HEK293 (cell line): Measurements from ENCODE around the gene SIPA1.
A peak's percentile ranks its signal among the peaks of the same experiment; 100 is the strongest.

ENCODE experiments used
- HOXC10 ChIP-seq: sonication (generic); formaldehyde crosslinking; IDR thresholded peaks from 2 replicates; pipeline ENCODE4 v1.8.1; 2023; ENCODE audit warnings: mild to moderate bottlenecking, missing genetic modification reagents
- KLF9 ChIP-seq: fragments of 450-650 bp; formaldehyde crosslinking; IDR thresholded peaks from 2 replicates; pipeline ENCODE4 v1.5.1; 2016; ENCODE audit warnings: missing biosample characterization, missing genetic modification characterization, low read depth
- OVOL3 ChIP-seq: fragments of 450-650 bp; formaldehyde crosslinking; IDR thresholded peaks from 2 replicates; pipeline ENCODE4 v1.5.1; 2016; ENCODE audit warnings: missing biosample characterization, missing genetic modification characterization
- PRDM4 ChIP-seq: fragments of 450-650 bp; formaldehyde crosslinking; IDR thresholded peaks from 2 replicates; pipeline ENCODE4 v1.5.1; 2017; ENCODE audit warnings: missing biosample characterization, missing genetic modification characterization
- ZBTB1 ChIP-seq: fragments of 450-650 bp; formaldehyde crosslinking; IDR thresholded peaks from 2 replicates; pipeline ENCODE4 v1.5.1; 2016; ENCODE audit warnings: missing biosample characterization, missing genetic modification characterization
- ZBTB11 ChIP-seq: fragments of 450-650 bp; formaldehyde crosslinking; conservative IDR thresholded peaks from 2 replicates; pipeline ENCODE4 v1.5.1; 2016; ENCODE audit warnings: low read depth, missing biosample characterization, missing genetic modification characterization
- ZBTB17 ChIP-seq: fragments of 450-650 bp; formaldehyde crosslinking; IDR thresholded peaks from 2 replicates; pipeline ENCODE4 v1.5.1; 2016; ENCODE audit warnings: missing biosample characterization, missing genetic modification characterization
- ZBTB26 ChIP-seq: fragments of 450-650 bp; formaldehyde crosslinking; optimal IDR thresholded peaks from 2 replicates; pipeline ENCODE3; 2016; ENCODE audit warnings: missing biosample characterization, mild to moderate bottlenecking, missing genetic modification characterization
- ZBTB44 ChIP-seq: fragments of 450-650 bp; IDR thresholded peaks from 2 replicates; pipeline ENCODE4 v1.5.1; 2018; ENCODE audit warnings: missing biosample characterization, mild to moderate bottlenecking, missing genetic modification characterization
- ZBTB6 ChIP-seq: fragments of 450-650 bp; formaldehyde crosslinking; IDR thresholded peaks from 2 replicates; pipeline ENCODE4 v1.5.1; 2017; ENCODE audit warnings: missing biosample characterization, missing genetic modification characterization
- ZNF112 ChIP-seq: fragments of 450-650 bp; formaldehyde crosslinking; IDR thresholded peaks from 2 replicates; pipeline ENCODE4 v1.5.0; 2017; ENCODE audit warnings: missing biosample characterization, missing genetic modification characterization
- ZNF138 ChIP-seq: fragments of 450-650 bp; formaldehyde crosslinking; IDR thresholded peaks from 2 replicates; pipeline ENCODE4 v1.5.1; 2016; ENCODE audit warnings: missing biosample characterization, missing genetic modification characterization, borderline replicate concordance
- ZNF157 ChIP-seq: fragments of 450-650 bp; formaldehyde crosslinking; IDR thresholded peaks from 2 replicates; pipeline ENCODE4 v1.5.1; 2016; ENCODE audit warnings: missing biosample characterization, missing genetic modification characterization
- ZNF37A ChIP-seq: fragments of 450-650 bp; IDR thresholded peaks from 2 replicates; pipeline ENCODE4 v1.5.1; 2018; ENCODE audit warnings: missing biosample characterization, missing genetic modification characterization
- ZNF391 ChIP-seq: fragments of 450-650 bp; formaldehyde crosslinking; IDR thresholded peaks from 2 replicates; pipeline ENCODE4 v1.5.1; 2016; ENCODE audit warnings: low read depth, missing biosample characterization, missing genetic modification characterization, borderline replicate concordance
- ZNF449 ChIP-seq: fragments of 450-650 bp; formaldehyde crosslinking; IDR thresholded peaks from 2 replicates; pipeline ENCODE4 v1.5.1; 2017; ENCODE audit warnings: missing biosample characterization, mild to moderate bottlenecking, missing genetic modification characterization, moderate library complexity
- ZNF473 ChIP-seq: fragments of 450-650 bp; formaldehyde crosslinking; IDR thresholded peaks from 2 replicates; pipeline ENCODE4 v1.5.1; 2017; ENCODE audit warnings: missing biosample characterization, missing genetic modification characterization
- ZNF514 ChIP-seq: fragments of 450-650 bp; formaldehyde crosslinking; IDR thresholded peaks from 2 replicates; pipeline ENCODE4 v1.5.1; 2016; ENCODE audit warnings: missing biosample characterization, missing genetic modification characterization
- ZNF521 ChIP-seq: fragments of 450-650 bp; formaldehyde crosslinking; IDR thresholded peaks from 2 replicates; pipeline ENCODE4 v1.5.1; 2017; ENCODE audit warnings: missing biosample characterization, mild to moderate bottlenecking, missing genetic modification characterization
- ZNF548 ChIP-seq: fragments of 450-650 bp; formaldehyde crosslinking; IDR thresholded peaks from 2 replicates; pipeline ENCODE4 v1.5.1; 2016; ENCODE audit warnings: missing biosample characterization, missing genetic modification characterization
- ZNF600 ChIP-seq: fragments of 450-650 bp; formaldehyde crosslinking; IDR thresholded peaks from 2 replicates; pipeline ENCODE4 v1.5.1; 2016; ENCODE audit warnings: missing biosample characterization, missing genetic modification characterization
- ZNF624 ChIP-seq: fragments of 450-650 bp; formaldehyde crosslinking; IDR thresholded peaks from 2 replicates; pipeline ENCODE4 v1.5.1; 2017; ENCODE audit warnings: missing biosample characterization, missing genetic modification characterization
- ZNF658 ChIP-seq: fragments of 450-650 bp; formaldehyde crosslinking; IDR thresholded peaks from 2 replicates; pipeline ENCODE4; 2016; ENCODE audit warnings: missing biosample characterization, missing genetic modification characterization
- ZNF707 ChIP-seq: fragments of 450-650 bp; formaldehyde crosslinking; IDR thresholded peaks from 2 replicates; pipeline ENCODE4 v1.5.1; 2016; ENCODE audit warnings: missing biosample characterization, missing genetic modification characterization
- ZNF777 ChIP-seq: fragments of 450-650 bp; formaldehyde crosslinking; IDR thresholded peaks from 2 replicates; pipeline ENCODE4 v1.5.1; 2017; ENCODE audit warnings: missing biosample characterization, missing genetic modification characterization, borderline replicate concordance
- ZNF791 ChIP-seq: fragments of 450-650 bp; formaldehyde crosslinking; IDR thresholded peaks from 2 replicates; pipeline ENCODE4 v1.5.1; 2016; ENCODE audit warnings: missing biosample characterization, missing genetic modification characterization
- ZSCAN18 ChIP-seq: fragments of 450-650 bp; formaldehyde crosslinking; IDR thresholded peaks from 2 replicates; pipeline ENCODE4 v1.5.1; 2016; ENCODE audit warnings: missing biosample characterization, missing genetic modification characterization

Gene SIPA1

GRCh38 chr11:65652511-65653228 is 14.8 kb downstream of the SIPA1 start (continued):
- TF ChIP-seq PRDM4 (tag by site-specific recombination) (no peak), OVOL3 (tag by site-specific recombination) (no peak), ZNF548 (tag by site-specific recombination) (no peak), ZBTB26 (tag by site-specific recombination) (peak; percentile 21), KLF9 (peak; percentile 34; the same call in 1 of the 2 replicates), ZNF624 (tag by site-specific recombination) (no peak), ZNF112 (tag by site-specific recombination) (no peak), ZBTB44 (no peak), HOXC10 (CRISPR knock-in tag) (no peak), ZNF391 (tag by site-specific recombination) (no peak), ZNF791 (tag by site-specific recombination) (no peak), ZNF521 (tag by site-specific recombination) (no peak), ZNF707 (tag by site-specific recombination) (no peak), ZBTB6 (no peak), ZNF600 (tag by site-specific recombination) (peak; percentile 80; the same call in 1 of the 2 replicates), ZNF157 (tag by site-specific recombination) (no peak), ZSCAN18 (tag by site-specific recombination) (no peak), ZNF473 (no peak), ZBTB17 (tag by site-specific recombination) (peak; percentile 84; the same call in 1 of the 2 replicates), ZNF138 (tag by site-specific recombination) (no peak), ZBTB1 (no peak), ZNF658 (no peak), ZNF449 (tag by site-specific recombination) (0 out of 2 replicates have a peak, but pooled peaks have one; percentile 43), ZNF37A (tag by site-specific recombination) (no peak), ZNF777 (tag by site-specific recombination) (peak; percentile 91; the same call in 1 of the 2 replicates), ZNF514 (tag by site-specific recombination) (no peak), ZBTB11 (tag by site-specific recombination) (peak; percentile 60; the same call in 1 of the 2 replicates)
